HG02678 (cell line): Measurements from ENCODE around the gene MDH1.
"Not testable (repeated sequence)": the region's sequence is repeated elsewhere in the genome, so short reads cannot be mapped to it uniquely, and the experiment has no call there.

Source experiments
- ATAC-seq: cut with Tn5 transposase; IDR thresholded peaks from one replicate; pipeline ENCODE4 v1.9.1; 2021; ENCODE audit warnings: mild to moderate bottlenecking, moderate library complexity; ENCODE audit not compliant: unreplicated experiment

The MDH1 gene

DNA sequence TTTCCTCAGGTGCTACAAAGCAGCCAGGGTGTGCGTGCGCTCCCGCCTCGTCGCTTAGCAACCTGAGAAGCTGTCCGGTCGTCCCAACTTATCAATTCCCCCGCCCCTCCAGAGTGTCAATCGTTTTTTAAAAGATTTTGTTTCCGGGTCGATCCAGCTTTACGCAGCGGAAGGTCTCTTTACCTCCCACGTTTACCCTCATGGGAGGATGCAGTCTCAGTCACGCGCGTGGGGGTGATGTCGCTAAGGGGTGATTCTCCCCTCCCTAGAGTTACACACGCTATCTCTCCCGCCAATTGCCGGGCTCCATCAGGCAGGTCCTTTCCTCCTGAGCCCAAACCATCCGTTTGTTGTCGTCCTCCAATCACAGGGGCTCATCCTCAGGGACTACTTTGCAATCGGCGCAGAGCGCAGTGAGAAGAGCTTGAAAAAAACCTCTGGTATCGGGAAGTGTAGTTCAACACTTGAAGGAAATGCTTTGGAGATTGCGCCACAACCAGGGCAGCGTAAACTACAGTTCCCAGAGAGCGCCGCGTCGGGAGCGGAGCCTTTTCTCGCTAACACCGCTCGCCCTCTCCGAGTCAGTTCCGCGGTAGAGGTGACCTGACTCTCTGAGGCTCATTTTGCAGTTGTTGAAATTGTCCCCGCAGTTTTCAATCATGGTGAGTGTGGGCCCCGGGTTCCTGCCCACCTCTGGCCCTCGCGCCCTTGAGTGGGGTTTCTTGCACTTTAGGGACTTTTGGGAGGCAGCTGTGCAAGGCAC lies at the start of gene MDH1, which contains the start of gene WDPCP:
Gene MDH1, plus strand, starts transcription at position 579 of the 763 bp plus-strand sequence. Its CDS starts 81 bp downstream, at position 660.
Gene WDPCP, minus strand, starts transcription at position 93 of the 763 bp plus-strand sequence. CDS start 206 bp downstream, outside the sequence.
- peak; percentile 88 for ATAC-seq

DNA sequence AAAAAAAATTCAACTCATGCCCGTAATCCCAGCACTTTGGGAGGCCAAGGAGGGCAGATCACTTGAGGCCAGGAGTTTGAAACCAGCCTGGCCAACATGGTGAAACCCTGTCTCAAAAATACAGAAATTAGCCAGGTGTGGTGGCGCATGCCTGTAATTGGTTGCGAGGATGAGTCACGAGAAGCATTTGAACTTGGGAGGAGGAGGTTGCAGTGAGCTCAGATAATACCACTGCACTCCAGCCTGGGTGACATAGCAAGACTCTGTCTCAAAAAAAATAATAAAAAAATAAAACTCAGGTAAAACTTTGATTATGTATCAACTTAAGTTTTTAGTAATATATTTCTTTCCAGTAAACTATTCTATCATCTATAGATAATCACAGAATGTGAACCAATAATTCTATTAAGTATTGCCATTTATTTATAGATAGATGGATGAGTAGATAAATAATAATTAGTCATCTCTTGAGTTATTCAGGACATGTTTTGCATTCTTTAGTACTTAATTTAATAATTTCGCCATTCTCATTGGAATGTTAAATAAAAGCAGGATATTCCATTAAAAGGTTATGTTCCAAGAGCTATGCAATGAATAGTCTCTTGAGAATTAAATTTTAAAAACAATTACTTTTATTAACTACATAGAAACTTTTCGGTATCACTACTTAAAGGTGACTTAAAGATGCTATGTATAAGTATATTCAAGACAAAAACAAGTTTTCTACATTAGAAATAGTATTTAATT lies 49.2 kb upstream of the MDH1 start:
- no peak for ATAC-seq

DNA sequence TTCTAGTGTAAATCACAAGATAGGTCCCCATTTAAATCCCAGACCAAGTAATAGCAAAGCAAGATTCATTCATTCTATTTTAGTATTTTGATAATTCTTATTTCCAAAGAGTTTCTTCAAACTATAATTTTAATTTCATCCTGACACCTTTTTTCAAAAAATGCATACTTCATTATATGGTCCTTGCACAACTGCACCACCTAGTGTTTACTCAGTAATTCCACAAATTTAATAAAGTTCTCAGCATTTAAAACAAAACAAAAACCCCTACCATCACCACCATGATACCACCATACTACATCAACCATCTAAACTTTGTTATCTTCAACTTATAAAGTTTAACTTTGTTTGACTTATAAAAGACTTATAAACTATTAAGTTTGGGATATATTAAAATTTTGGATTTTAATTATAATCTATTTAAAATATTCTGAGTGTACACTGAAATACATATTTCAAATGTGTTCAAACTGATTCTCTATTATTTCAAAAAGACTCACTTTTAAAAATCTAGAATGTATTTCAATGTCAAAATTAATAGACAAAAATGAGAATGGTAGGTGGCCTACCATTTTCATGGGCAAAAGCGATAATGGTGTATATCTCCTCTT lies 44.6 kb upstream of the MDH1 start:
- ATAC-seq, result no peak

DNA sequence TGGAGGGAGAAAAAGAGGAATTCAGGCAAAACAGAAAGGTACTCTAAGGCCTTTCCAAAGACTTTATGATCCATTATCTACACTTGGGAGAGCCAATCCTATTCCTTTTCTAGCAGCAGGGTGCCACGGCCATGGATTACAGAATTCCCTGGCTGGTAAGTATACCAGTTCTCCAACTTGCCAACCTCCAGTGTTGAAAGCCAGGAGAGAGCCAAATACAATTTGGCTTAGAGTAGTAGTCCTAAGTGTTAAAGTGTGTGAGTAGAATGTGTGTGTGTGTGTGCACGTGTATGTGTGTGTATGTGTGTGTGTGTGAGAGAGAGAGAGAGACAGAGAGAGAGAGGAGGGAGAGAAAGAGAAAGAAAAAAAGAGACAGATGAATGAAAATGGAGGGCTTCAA lies 43.7 kb upstream of the MDH1 start:
- no peak for ATAC-seq

DNA sequence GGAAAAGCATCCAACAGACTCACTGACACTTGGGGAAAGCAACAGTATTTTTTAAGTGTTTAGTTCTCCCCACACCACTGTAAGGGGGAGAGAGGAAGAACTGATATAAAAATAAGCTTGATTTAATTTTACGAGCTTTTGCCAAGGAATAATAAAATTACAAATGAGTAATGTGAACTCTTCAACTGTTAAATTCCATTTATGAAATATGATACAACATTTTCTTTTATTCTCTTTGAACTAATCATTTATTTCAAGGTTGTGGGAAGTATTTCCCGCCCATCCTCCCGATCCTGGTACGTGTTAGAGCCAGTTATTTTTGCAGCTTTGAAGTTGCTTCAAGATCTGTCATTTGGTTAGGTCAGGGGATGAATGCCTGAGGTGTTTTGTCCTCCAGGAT lies 35.7 kb upstream of the MDH1 start:
- ATAC-seq, result no peak

DNA sequence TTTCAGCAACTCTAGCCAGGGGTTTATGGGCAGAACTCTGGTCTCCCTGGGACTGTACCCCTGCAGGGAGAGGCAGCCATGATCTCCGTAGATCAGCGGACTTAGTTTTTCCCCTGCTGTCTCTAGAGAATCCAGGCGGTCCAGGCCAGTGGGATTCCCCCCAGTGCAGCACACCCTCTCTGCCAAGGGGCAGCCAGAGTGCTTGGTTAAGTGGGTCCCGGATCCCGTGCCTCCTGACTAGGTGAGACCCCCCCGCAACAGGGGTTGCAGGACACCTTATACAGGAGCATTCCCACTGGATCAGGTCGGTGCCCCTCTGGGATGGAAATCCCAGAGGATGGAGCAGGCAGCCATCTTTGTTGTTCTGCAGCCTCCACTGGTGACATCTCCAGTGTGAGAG lies 33.5 kb upstream of the MDH1 start:
- no peak for ATAC-seq

DNA sequence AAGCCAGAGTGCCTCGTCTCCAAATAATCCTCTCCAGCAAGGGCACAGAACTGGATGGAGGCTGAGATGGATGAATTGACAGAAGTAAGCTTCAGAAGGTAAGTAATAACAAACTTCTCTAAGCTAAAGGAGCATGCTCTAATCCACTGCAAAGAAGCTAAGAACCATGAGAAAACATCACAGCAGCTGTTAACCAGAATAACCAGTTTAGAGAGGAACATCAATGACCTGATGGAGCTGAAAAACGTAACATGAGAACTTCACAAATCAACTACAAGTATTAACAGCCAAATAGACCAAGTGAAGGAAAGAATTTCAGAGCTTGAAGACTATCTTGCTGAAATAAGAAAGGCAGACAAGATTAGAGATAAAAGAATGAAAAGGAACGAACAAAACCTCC lies 32.8 kb upstream of the MDH1 start:
- no peak for ATAC-seq

DNA sequence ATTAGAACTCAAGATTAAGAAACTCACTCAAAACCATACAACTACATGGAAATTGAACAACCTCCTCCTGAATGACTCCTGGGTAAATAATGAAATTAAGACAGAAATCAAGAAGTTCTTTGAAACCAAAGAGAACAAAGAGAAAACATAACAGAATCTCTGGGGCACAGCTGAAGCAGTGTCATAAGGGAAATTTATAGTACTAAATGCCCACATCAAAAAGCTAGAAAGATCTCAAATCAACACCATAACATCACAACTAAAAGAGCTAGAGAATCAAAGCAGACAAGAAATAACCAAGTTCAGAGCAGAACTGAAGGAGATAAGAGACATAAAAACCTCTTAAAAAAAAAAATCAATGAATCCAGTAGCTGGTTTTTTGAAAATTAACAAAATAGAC lies 30.9 kb upstream of the MDH1 start:
- not testable (repeated sequence) for ATAC-seq

DNA sequence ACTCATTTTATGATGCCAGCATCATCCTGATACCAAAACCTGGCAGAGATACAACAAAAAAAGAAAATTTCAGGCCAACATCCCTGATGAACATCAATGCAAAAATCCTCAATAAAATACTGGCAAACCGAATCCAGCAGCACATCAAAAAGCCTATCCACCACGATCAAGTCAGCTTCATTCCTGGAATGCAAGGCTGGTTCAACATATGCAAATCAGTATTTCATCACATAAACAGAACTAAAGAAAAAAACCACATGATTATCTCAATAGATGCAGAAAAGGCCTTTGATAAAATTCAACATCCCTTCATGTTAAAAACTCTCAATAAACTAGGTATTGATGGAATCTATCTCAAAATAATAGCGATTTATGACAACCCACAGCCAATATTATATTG lies 29.8 kb upstream of the MDH1 start:
- not testable (repeated sequence) for ATAC-seq

DNA sequence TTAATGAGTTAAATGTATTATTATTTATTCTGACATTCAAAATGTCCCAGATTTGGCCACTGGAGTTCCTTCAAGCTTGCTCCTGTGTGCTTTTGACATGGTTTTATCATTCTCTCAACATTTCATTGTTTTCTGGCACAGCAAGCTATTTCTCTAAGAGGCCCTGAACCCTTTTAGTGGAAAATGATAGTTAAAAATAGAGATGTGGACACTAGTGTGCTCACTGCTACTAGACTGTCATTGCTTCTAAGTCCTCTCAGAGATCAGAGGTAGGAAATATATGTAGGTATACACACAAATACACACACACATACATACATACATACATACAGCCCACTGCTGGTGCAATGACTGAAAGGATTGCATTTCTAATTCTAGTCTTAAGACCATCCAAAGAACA lies 26.0 kb upstream of the MDH1 start:
- ATAC-seq, result no peak

DNA sequence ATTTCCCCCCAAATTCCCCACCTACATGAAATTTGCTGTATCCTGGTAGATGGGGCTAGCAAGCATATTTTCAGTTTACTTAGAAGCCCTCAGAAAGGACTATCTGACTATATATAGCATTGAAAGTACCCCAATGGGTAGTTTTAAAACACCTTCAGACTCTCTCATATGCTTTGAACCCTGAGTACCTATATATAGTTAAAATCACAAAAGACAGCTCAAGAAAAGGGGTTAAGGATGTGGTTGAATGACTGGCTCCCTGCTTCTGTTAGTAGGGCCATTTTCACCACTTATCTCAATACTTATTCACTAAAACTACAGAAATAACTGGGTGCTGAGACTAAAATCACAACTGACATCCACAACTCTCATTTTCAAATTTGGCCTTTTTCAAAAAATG lies 19.0 kb upstream of the MDH1 start:
- ATAC-seq, result peak; percentile 81

DNA sequence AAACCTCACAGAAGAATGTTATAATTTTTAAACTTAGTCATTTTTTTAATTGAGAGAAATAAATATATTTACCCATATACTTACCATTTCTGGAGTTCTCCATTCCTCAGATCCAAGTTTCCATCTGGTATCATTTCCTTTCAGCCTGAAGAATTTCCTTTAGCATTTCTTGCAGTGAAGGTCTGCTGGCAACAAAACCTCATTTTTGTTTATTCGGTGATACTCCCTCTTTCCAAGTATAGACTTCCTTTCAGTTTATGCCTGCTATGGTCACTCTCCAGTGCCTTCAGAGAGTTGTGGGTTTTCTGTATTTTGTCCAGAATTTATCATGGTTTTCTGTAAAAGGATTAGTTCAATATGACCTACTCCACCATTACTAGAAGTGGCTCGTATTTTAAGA lies 17.5 kb upstream of the MDH1 start:
- no peak for ATAC-seq

DNA sequence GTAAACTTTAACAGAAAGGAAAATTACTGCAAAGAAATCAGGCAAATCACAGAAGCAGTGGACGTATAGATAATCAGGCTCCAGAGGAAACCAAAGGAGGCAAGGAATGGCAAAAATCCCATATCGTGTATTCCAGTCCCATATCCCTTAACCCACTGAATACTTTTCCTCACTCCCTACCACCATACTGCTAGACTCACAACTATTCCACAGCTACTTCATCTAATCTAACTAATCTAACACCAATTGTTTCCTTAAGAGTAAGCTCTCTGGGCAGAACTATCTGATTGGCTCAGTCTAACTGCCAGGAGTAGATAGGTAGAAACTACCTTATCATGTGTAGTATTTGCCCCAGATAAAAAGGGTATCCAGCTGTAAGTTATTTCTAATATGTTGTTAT lies 16.8 kb upstream of the MDH1 start:
- ATAC-seq, result no peak

DNA sequence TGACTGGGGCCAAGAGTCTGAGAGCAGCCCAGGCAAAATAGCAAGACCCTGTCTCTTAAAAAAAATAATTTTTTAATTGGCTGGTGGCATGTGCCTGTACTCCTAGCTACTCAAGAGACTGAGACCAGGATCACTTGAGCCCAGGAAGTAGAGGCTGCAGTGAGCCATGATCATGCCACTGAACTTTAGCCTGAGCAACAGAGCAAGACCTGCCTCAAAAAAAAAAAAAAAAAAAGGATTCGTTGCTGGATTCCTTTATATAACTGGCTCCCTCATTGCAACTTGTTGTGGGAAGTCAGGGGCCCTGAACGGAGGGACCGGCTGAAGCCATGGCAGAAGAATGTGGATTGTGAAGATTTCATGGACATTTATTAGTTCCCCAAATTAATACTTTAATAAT lies 15.7 kb upstream of the MDH1 start:
- ATAC-seq, result not testable (repeated sequence)

DNA sequence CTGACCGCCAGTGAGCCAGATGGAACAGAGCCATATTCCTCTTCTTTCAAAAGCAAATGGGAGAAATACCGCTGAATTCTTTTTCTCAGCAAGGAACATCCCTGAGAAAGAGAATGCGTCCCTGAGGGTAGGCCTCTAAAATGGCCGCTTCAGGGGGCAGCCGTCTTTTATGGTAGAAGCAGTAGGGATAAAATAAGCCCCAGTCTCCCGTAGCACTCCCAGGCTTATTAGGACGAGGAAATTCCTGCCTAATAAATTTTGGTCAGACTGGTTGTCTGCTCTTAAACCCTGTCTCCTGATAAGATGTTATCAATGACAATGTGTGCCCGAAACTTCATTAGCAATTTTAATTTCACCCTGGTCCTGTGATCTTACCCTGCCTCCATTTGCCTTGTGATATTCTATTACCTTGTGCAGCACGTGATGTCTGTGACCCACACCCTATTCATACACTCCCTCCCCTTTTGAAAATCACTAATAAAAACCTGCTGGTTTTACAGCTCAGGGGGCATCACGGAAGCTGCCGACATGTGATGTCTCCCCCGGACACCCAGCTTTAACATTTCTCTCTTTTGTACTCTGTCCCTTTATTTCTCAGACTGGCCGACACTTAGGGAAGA lies 14.9 kb upstream of the MDH1 start:
- not testable (repeated sequence) for ATAC-seq

DNA sequence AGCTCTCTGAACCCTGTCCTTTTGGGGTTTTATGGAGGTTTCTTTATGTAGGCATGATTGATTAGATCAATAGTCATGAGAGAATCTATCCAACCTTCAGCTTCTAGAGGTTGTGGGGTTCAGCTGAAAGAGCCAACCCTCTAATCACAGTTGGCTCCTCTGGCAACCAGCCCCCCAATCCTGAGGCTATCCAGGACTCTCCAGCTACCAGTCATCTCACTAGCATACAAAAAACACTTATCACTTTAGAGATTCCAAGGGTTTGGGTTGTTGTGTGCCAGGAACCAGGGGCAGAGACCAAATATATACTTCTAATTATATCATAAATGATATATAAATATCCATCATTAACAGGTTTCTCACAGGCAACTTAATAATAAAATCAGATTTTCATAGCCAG lies 12.2 kb upstream of the MDH1 start:
- no peak for ATAC-seq

DNA sequence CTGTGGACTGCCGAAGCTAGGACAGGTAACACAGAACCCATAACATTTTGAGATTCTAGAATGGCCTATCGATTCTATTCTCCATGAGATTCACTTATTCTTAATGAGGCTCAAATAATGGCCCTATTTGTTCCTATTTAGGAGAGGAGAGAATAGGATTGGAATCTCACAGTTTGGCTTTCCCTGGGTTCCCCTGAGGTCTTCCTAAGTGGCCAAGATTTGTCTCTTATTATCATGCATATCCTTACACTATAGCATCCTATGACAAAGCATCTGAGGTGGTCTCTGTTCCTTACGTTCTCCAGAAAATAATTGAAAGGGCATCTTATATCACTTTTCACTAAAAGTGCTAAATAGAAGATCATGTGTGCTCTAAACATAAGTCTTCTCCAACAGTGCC lies 10.0 kb upstream of the MDH1 start:
- no peak for ATAC-seq

DNA sequence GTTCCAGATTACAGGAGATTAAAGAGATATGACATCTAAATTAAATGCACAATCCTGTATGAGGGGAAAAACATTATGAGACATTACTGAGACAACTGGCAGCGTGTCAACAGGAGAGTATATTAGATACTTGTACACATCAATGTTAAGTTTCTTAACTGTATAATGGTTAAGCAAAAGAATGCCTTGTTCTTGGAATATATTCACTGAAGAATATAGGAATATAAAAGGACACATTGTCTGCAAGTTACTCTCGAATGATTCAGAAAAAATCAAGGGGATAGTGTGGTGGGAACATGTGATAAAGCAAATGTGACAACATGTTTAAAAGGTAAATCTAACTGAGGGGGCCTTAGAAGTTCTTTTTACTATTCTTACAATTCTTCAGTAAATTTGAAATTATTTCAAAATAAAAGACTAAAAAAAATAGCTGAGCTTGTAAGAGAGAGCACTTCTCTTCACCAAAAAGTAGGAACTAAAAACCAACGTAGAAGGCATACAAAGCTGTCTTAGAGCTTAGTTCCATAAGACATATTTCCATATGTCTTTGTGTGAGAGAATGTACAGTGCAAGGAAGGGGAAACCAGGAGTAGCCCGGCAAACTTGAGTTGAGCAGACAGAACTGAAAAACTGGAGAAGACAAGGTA lies 8.0 kb upstream of the MDH1 start:
- no peak for ATAC-seq

DNA sequence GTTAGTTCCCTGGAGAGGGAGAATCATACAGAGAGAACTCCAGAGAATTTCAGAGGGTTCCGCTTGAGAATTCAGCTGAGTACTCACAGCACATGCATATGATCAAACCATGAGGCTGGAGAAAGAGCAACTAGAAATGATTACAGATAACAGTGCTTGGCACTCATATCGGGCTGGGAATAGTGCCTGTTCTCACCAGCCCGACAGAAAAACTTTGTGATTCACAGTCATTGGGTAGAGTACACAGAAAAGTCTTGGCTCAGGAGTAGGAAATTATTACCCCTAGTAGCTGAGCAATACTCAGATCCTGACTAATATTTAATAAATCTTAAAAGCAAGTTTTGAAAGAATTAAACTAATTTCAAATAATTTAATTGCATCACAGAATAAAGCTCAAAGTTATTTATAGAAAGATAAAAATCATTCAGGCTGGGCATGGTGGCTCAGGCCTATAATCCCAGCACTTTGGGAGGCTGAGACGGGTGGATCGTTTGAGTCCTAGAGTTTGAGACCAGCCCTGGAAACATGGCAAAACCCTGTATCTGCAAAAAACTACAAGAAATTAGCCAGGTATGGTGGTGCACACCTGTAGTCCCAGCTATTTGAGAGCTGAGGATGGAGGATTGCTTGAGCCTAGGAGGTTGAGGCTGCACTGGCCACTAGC lies 7.3 kb upstream of the MDH1 start:
- ATAC-seq, result no peak

DNA sequence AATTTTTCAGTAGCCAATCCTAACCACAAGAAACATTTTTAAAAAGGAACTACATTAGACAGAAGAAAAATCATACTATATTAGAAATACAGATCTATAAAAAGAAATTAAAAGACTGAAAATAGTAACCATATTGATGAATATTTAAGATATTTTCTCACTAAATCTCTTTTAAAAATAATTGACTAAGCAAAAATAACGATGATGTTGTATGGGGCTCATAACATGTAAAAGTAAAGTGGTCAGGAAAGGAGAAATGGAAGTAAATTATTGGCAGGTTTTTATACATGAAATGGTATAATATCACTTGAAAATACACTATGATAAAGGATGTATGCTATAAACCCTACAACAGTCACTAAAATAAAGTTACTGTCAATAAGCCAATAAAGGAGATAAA lies 5.9 kb upstream of the MDH1 start:
- ATAC-seq, result no peak
